C4-2B (cell line): ENCODE data around the gene EIF5B.

Source experiments
- H3K27ac ChIP-seq: fragments of 450-650 bp; 2 replicates; pipeline ENCODE4 v1.5.1; 2017
- ZFX ChIP-seq: fragments of 450-650 bp; IDR thresholded peaks from 2 replicates; pipeline ENCODE4 v1.6.1; 2017
- TF ChIP-seq, protein P1 (sequence below): fragments of 450-650 bp; conservative IDR thresholded peaks from 2 replicates; pipeline ENCODE4 v1.5.1; 2017; ENCODE audit warnings: mild to moderate bottlenecking

The EIF5B gene

DNA sequence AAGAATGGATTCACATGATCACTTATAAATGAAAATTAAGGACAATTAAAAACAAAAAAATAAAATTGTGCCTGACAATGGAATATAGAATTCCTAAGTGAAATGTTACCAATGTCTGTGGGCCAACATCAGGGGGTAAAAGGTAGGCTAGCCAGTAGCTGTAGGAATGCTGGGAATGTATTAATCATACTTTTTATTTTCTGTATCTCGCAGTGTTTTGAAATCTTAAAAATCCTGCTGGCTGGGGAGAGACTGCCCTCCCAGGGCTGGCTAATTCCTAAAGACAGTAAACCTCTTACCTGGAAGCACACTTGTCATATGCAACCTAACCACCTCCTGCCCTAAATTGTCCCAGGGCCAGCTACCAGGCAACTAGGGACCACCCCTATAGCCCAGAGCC is 82.8 kb downstream of the EIF5B start:
- TF ChIP-seq, protein P1, sequence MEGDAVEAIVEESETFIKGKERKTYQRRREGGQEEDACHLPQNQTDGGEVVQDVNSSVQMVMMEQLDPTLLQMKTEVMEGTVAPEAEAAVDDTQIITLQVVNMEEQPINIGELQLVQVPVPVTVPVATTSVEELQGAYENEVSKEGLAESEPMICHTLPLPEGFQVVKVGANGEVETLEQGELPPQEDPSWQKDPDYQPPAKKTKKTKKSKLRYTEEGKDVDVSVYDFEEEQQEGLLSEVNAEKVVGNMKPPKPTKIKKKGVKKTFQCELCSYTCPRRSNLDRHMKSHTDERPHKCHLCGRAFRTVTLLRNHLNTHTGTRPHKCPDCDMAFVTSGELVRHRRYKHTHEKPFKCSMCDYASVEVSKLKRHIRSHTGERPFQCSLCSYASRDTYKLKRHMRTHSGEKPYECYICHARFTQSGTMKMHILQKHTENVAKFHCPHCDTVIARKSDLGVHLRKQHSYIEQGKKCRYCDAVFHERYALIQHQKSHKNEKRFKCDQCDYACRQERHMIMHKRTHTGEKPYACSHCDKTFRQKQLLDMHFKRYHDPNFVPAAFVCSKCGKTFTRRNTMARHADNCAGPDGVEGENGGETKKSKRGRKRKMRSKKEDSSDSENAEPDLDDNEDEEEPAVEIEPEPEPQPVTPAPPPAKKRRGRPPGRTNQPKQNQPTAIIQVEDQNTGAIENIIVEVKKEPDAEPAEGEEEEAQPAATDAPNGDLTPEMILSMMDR = no peak
- TF ChIP-seq ZFX = no peak

DNA sequence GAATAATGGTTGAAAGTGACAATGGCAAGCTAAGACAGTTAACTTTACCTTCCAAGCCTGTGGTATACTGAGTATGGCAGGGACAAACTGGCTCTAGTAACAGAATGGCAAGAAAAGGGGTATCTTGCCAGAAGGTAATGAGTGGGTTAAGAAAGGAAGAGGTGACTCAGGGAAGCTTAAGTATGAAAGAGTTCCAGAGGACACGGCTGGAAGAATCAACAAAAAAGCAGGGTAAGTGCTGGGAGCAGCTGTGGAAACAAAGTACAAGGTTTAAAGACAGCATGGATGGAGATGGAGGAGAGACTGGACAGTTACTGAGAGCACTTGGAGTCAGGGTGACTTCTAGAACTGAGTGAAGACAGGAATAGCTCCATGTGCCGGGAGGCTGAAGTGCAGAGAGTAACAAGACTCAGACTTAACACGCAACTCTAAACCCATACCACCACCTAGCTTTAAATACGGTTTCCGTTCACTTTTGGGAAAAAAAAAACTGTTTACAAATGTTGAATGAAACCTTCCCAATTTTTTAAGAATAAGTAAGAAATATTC is 83.6 kb downstream of the EIF5B start:
- TF ChIP-seq, protein P1 = no peak
- TF ChIP-seq ZFX = no peak
- no peak overlapping the region for H3K27ac ChIP-seq

More for the DNA sequence above, 82.8 kb downstream of the EIF5B start:
- no peak overlapping the region for H3K27ac ChIP-seq

DNA sequence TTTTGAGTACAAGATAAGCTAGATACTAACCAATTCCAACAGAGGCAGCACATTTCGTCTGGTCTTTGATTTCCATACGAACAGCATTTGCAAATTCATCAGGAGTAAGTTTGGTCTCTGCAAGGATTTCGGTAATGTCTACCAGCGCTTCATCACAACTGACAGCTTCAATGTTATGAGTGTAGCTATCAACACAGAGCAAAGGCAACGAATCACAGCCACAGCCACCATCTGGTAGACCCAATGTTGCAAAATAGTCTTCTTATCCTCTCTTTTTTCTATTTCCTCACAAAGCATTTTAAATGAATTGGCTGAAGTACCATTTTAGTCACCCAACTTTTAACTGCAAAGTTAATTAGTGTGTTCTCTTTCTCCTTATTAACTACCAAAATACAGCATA is 84.3 kb downstream of the EIF5B start:
- TF ChIP-seq, protein P1 = no peak
- TF ChIP-seq ZFX = no peak
- H3K27ac ChIP-seq = no peak overlapping the region

DNA sequence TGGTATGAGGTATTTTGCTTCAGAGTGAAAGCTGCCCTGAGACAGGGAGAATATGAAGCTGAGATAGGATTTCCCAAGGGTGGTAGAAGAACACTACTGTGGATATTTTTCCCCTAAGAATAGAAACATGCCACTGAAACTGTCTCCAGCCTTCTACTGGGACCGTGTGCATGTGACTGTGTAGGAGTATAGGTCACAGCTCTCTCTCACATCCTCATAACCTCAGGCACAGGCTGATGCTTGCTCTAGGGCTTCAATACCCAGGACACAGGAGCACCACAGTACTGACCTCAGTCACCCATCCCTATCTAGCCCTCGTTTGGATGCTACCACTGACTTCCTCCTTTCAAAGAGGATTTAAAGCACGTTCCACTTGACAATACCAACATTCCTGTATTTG is 85.4 kb downstream of the EIF5B start:
- no peak for TF ChIP-seq ZFX
- TF ChIP-seq, protein P1 = no peak
- no peak overlapping the region for H3K27ac ChIP-seq

DNA sequence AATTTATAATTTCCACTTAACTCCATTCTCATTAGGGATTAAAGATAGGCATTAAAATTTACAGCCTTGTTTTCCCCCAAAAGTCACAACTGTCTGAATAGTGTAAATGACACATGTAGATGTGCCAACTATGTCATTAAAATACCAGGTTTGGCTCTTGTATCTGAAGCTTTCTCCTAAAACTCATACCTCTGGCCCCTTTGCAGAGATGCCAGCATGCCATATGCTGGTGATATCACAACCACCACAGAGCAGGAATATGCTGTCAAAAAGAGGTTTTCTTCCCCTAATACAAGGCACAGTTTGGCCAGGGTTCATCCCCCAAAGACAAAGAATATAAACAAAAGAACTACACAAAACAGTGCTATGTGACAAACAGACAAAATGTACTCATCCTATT is 87.2 kb downstream of the EIF5B start:
- TF ChIP-seq, protein P1 = no peak
- no peak for TF ChIP-seq ZFX
- H3K27ac ChIP-seq = no peak overlapping the region

DNA sequence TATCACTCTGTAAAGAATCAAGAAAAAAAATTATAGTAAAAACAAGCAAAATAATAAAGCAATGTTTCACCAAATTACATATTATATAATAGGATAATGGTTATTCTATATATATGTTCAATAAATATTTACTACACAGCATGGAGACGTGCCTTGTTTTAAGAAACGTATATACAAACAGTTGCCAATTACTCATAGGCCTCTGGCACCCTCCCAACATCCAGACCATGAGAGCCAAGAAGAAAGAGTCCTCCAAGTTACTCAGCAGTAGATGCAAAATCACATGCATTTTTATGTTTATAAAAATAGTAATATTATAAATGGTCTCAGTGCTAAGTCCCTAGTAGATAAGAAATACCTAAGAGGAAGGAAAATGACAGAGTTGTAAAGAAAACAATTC is 87.8 kb downstream of the EIF5B start:
- TF ChIP-seq, protein P1 = no peak
- TF ChIP-seq ZFX = no peak
- H3K27ac ChIP-seq = no peak overlapping the region

DNA sequence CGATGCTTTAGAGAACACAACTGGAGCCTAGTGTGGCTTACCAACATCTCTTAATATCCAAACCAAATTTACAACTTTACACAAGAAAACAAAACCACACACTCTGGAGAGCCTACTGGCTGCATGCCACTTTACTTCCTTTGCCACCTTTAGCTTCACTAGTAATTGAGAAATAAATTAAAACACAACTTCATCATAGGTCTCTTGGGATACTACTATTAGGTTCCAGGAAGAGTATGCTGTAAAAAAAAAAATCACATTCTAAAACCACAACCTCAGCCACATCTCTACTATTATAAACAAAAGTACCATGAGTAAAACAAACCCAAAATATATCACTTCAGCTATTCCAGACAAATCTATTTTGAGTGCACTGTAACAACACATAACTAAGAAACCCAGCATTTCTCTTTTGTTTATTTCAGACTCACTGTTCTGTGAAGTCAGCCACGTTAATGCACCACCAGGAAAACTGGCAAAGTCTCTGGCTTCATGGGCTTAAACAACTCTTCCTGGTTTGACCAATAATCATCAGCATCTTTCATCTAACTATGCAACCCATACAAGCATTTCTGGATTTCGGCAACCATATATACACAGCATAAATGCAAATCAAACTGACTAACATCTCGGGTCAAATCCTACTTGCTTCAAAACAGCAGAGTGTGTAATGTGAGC is 93.6 kb downstream of the EIF5B start:
- H3K27ac ChIP-seq = no peak overlapping the region
- TF ChIP-seq, protein P1 = no peak
- no peak for TF ChIP-seq ZFX
